HepG2 (cell line): ENCODE data around the gene HNRNPC. TPM values are rescaled to one million over a fixed set of nuclear protein-coding genes. Genes with fewer than 3 reads are reported as not detected.

Source experiments
- CREB3 ChIP-seq: sonication (generic); formaldehyde crosslinking; IDR thresholded peaks from 2 replicates; pipeline ENCODE4 v1.5.0; 2020; ENCODE audit warnings: missing genetic modification reagents
- MIXL1 ChIP-seq: IDR thresholded peaks from 2 replicates; pipeline ENCODE4 v1.6.1; 2016
- SAP130 ChIP-seq: IDR thresholded peaks from 2 replicates; pipeline ENCODE4 v1.6.1; 2016; ENCODE audit warnings: low read depth
- ZBTB4 ChIP-seq: sonication (generic); formaldehyde crosslinking; IDR thresholded peaks from 2 replicates; pipeline ENCODE4 v1.4.0; 2020; ENCODE audit warnings: missing genetic modification reagents, mild to moderate bottlenecking, borderline replicate concordance
- ZBTB7B ChIP-seq: sonication (generic); formaldehyde crosslinking; IDR thresholded peaks from 2 replicates; pipeline ENCODE4 v1.4.0; 2020; ENCODE audit warnings: missing genetic modification reagents
- ZHX2 ChIP-seq, 2 experiments: sonication (generic) in 1 of 2; formaldehyde crosslinking in 1 of 2; IDR thresholded peaks; 2 replicates each; pipeline versions ENCODE4 v1.6.1 to v1.9.0; 2014 to 2022; ENCODE audit warnings: antibody characterized with exemption in 1 of 2, borderline replicate concordance in 1 of 2, inconsistent platforms in 1 of 2, low read depth in 1 of 2, missing genetic modification reagents in 1 of 2
- ZMAT3 ChIP-seq: sonication (generic); formaldehyde crosslinking; conservative IDR thresholded peaks from 2 replicates; pipeline ENCODE4 v1.7.0; 2021; ENCODE audit warnings: missing genetic modification reagents
- ZNF12 ChIP-seq: sonication (generic); formaldehyde crosslinking; IDR thresholded peaks from 2 replicates; pipeline ENCODE4 v1.5.0; 2020; ENCODE audit warnings: missing genetic modification reagents
- ZNF276 ChIP-seq: sonication (generic); formaldehyde crosslinking; IDR thresholded peaks from 2 replicates; pipeline ENCODE4 v1.4.0; 2020; ENCODE audit warnings: mild to moderate bottlenecking, low read depth, missing genetic modification reagents
- ZNF414 ChIP-seq: sonication (generic); formaldehyde crosslinking; IDR thresholded peaks from 2 replicates; pipeline ENCODE4 v1.5.0; 2020; ENCODE audit warnings: missing genetic modification reagents
- ZNF704 ChIP-seq: sonication (generic); formaldehyde crosslinking; IDR thresholded peaks from 2 replicates; pipeline ENCODE4 v1.8.1; 2023; ENCODE audit warnings: mild to moderate bottlenecking, inconsistent platforms, moderate library complexity, missing genetic modification reagents, borderline replicate concordance
- ZNF883 ChIP-seq: sonication (generic); formaldehyde crosslinking; IDR thresholded peaks from 2 replicates; pipeline ENCODE4 v1.5.1; 2020; ENCODE audit warnings: mild to moderate bottlenecking, missing genetic modification reagents; ENCODE audit errors: not compliant biosample characterization
- polyA plus RNA-seq, 8 experiments: library from polyadenylated mRNA; depleted of rRNA in 3 of 8; stranded (reverse) in 7 of 8; unstranded in 1 of 8; fragments of >200 nt; fragmentation: Illumina TruSeq in 4 of 8; extraction: Trizol in 4 of 8; gene quantifications; 2 replicates each; pipeline versions ENCODE4 v1.2.1 to v1.2.3, GENCODE V29; 2011 to 2016; ENCODE audit warnings: low read depth in 4 of 8, missing spikeins in 1 of 8, mixed read lengths in 1 of 8; ENCODE audit not compliant: insufficient read depth in 1 of 8
- total RNA-seq, 5 experiments: library from RNA; depleted of rRNA; stranded (reverse); fragments of >200 nt; fragmentation: Illumina TruSeq; extraction: Trizol; gene quantifications; 2 replicates each; pipeline ENCODE4 v1.2.3, GENCODE V29; 2016; ENCODE audit warnings: low read depth in 1 of 5

HNRNPC gene
- total and polyA plus RNA-seq, 2 of the 13 experiments (the other 11 are each of a cell fraction or from before 2014, with no cell fraction given), result 628 to 1,099 TPM

GRCh38 chr14:21269252-21270046 is at the start of gene HNRNPC (continued):
- TF ChIP-seq ZHX2 (IDR thresholded peaks at IDR 0.05; ENCODE audit: low read depth) (no peak; the same call in 1 of the 2 replicates), ZHX2 (CRISPR knock-in tag; IDR thresholded peaks at IDR 0.05; ENCODE audit: borderline replicate concordance) (0 out of 2 replicates have a peak, but pooled peaks have one; percentile 85), ZNF12 (no peak; the same call in 1 of the 2 replicates), ZNF414 (CRISPR knock-in tag) (peak; percentile 71; the same call in 1 of the 2 replicates), CREB3 (0 out of 2 replicates have a peak, but pooled peaks have one; percentile 57), ZBTB7B (peak; percentile 34; the same call in 1 of the 2 replicates), MIXL1 (CRISPR knock-in tag) (peak; percentile 16; the same call in 1 of the 2 replicates), ZNF704 (CRISPR knock-in tag) (peak; percentile 6), SAP130 (CRISPR knock-in tag) (peak; percentile 89), ZNF883 (peak; percentile 84), ZNF276 (CRISPR knock-in tag) (peak; percentile 57; the same call in 1 of the 2 replicates), ZMAT3 (CRISPR knock-in tag) (peak; percentile 92; the same call in 1 of the 2 replicates), ZBTB4 (CRISPR knock-in tag) (0 out of 2 replicates have a peak, but pooled peaks have one; percentile 76)
